DOHH2 (cell line): Measurements from ENCODE around the gene CLDN14.

Experiments
- H3F3A ChIP-seq: fragments of 200-600 bp; sonication (generic), shearing (Covaris generic); 2 replicates; pipeline ENCODE4 v1.6.0; 2016; ENCODE audit warnings: antibody characterized with exemption, mild to moderate bottlenecking; ENCODE audit not compliant: control insufficient read depth, insufficient read depth
- H3K27ac ChIP-seq: fragments of 200-600 bp; sonication (generic); 2 replicates; pipeline ENCODE4 v1.5.1; 2014; ENCODE audit warnings: low read depth, mild to moderate bottlenecking, low read length, moderate library complexity
- H3K27me3 ChIP-seq: fragments of 200-600 bp; sonication (generic); 2 replicates; pipeline ENCODE4 v1.6.1; 2014; ENCODE audit warnings: mild to moderate bottlenecking, low read length, mixed read lengths; ENCODE audit not compliant: control insufficient read depth
- H3K36me3 ChIP-seq: fragments of 200-600 bp; sonication (generic); 2 replicates; pipeline ENCODE4 v1.6.1; 2014; ENCODE audit warnings: mild to moderate bottlenecking, low read length, moderate library complexity, mixed read lengths; ENCODE audit not compliant: control insufficient read depth
- H3K4me1 ChIP-seq: fragments of 200-600 bp; sonication (generic); 2 replicates; pipeline ENCODE4 v1.6.1; 2014; ENCODE audit warnings: mild to moderate bottlenecking, low read length, mixed read lengths; ENCODE audit not compliant: control insufficient read depth
- H3K4me2 ChIP-seq: fragments of 200-600 bp; sonication (generic); 2 replicates; pipeline ENCODE4 v1.6.0; 2014; ENCODE audit warnings: mild to moderate bottlenecking, low read length, moderate library complexity
- H3K4me3 ChIP-seq: fragments of 200-600 bp; sonication (generic); 2 replicates; pipeline ENCODE4 v1.5.1; 2014; ENCODE audit warnings: mild to moderate bottlenecking, low read length, mixed read lengths
- H3K79me2 ChIP-seq: fragments of 200-600 bp; sonication (generic); 2 replicates; pipeline ENCODE4 v1.6.1; 2014; ENCODE audit warnings: mild to moderate bottlenecking, low read length, mixed read lengths; ENCODE audit not compliant: control insufficient read depth
- H3K9me2 ChIP-seq: fragments of 200-600 bp; sonication (generic); replicated peaks from 2 replicates; pipeline ENCODE4 v1.6.1; 2014; ENCODE audit warnings: mild to moderate bottlenecking, low read length, mixed read lengths; ENCODE audit not compliant: control insufficient read depth
- H3K9me3 ChIP-seq: fragments of 200-600 bp; sonication (generic); 2 replicates; pipeline ENCODE4 v1.6.1; 2014; ENCODE audit warnings: antibody characterized with exemption, low read length, mixed read lengths; ENCODE audit not compliant: control insufficient read depth, insufficient read depth
- H4K20me1 ChIP-seq: fragments of 200-600 bp; sonication (generic); 2 replicates; pipeline ENCODE4 v1.6.0; 2014; ENCODE audit warnings: low read depth, mild to moderate bottlenecking, antibody characterized with exemption, low read length, moderate library complexity; ENCODE audit not compliant: control insufficient read depth, insufficient read depth
- CTCF ChIP-seq: fragments of 200-600 bp; sonication (generic); IDR thresholded peaks from one replicate; pipeline ENCODE4 v1.5.1; 2014; ENCODE audit warnings: antibody characterized with exemption, mild to moderate bottlenecking, low read depth, low read length; ENCODE audit not compliant: poor library complexity, severe bottlenecking
- EZH2phosphoT487 ChIP-seq: fragments of 200-600 bp; sonication (generic); IDR thresholded peaks from 2 replicates; pipeline ENCODE4 v1.6.1; 2017; ENCODE audit warnings: borderline replicate concordance, mild to moderate bottlenecking, antibody characterized with exemption, low read length, moderate library complexity, mixed read lengths

The CLDN14 gene

GRCh38 chr21:36481639-36482038 lies 1.7 kb upstream of the CLDN14 start:
- Histone ChIP-seq H3K27ac (no peak overlapping the region), H3K9me2 (no peaks in the 10 kb centered on the region), H3K79me2 (no peaks in the 10 kb centered on the region), H3F3A (no peaks in the 10 kb centered on the region), H3K4me3 (no peak overlapping the region), H3K36me3 (no peaks in the 10 kb centered on the region), H3K27me3 (no peaks in the 10 kb centered on the region), H3K9me3 (no peaks in the 10 kb centered on the region), H4K20me1 (no peaks in the 10 kb centered on the region), H3K4me2 (no peak overlapping the region), H3K4me1 (no peaks in the 10 kb centered on the region)
- no peak for TF ChIP-seq EZH2phosphoT487
- no peak for TF ChIP-seq CTCF

- Histone ChIP-seq H3K27me3 (no peaks in the 10 kb centered on the region), H3K9me3 (no peaks in the 10 kb centered on the region), H3K4me1 (no peaks in the 10 kb centered on the region), H4K20me1 (no peaks in the 10 kb centered on the region), H3K4me3 (no peak overlapping the region), H3K9me2 (no peaks in the 10 kb centered on the region), H3K4me2 (no peak overlapping the region), H3K27ac (no peak overlapping the region), H3F3A (no peaks in the 10 kb centered on the region), H3K36me3 (no peaks in the 10 kb centered on the region), H3K79me2 (no peaks in the 10 kb centered on the region)
- TF ChIP-seq CTCF (no peak), EZH2phosphoT487 (no peak)
Measured at GRCh38 chr21:36480618-36481017, 696 bp upstream of the CLDN14 start.

- no peaks in the 10 kb centered on the region for H3K9me3 ChIP-seq
- H3K27me3 ChIP-seq = no peaks in the 10 kb centered on the region
- H3K4me3 ChIP-seq = no peak overlapping the region
- no peaks in the 10 kb centered on the region for H3K4me1 ChIP-seq
- no peaks in the 10 kb centered on the region for H3K9me2 ChIP-seq
- no peaks in the 10 kb centered on the region for H3K79me2 ChIP-seq
- no peak overlapping the region for H3K4me2 ChIP-seq
- no peaks in the 10 kb centered on the region for H3K36me3 ChIP-seq
- H4K20me1 ChIP-seq = no peaks in the 10 kb centered on the region
- H3K27ac ChIP-seq = no peak overlapping the region
- TF ChIP-seq CTCF = no peak
- no peak for TF ChIP-seq EZH2phosphoT487
- no peaks in the 10 kb centered on the region for H3F3A ChIP-seq
Measured at GRCh38 chr21:36478941-36479340, 981 bp downstream of the CLDN14 start.
